Chondrocyte (in vitro differentiated cells): Measurements from ENCODE around the gene NEDD1. TPM values are rescaled to one million over a fixed set of nuclear protein-coding genes. Genes with fewer than 3 reads are reported as not detected.

ENCODE experiments used
- DNase-seq: peaks from one replicate; pipeline ENCODE4 v3.0.0; 2021; ENCODE audit warnings: mixed read lengths, low spot score
- H3K27ac Mint-ChIP-seq: one replicate; pipeline ENCODE4 v1.8.0; 2021; ENCODE audit warnings: mild to moderate bottlenecking, moderate library complexity, mixed read lengths; ENCODE audit not compliant: unreplicated experiment
- H3K27me3 Mint-ChIP-seq: 2 replicates; pipeline ENCODE4 v1.8.0; 2021; ENCODE audit warnings: low read depth, mixed read lengths
- H3K36me3 Mint-ChIP-seq: 2 replicates; pipeline ENCODE4 v1.8.0; 2021; ENCODE audit warnings: low read depth, mixed read lengths
- H3K4me1 Mint-ChIP-seq: 2 replicates; pipeline ENCODE4 v1.8.0; 2021; ENCODE audit warnings: low read depth, mild to moderate bottlenecking, mixed read lengths
- H3K4me3 Mint-ChIP-seq: one replicate; pipeline ENCODE4 v1.8.0; 2021; ENCODE audit warnings: mild to moderate bottlenecking, moderate library complexity, mixed read lengths; ENCODE audit not compliant: unreplicated experiment
- H3K9me3 Mint-ChIP-seq: 2 replicates; pipeline ENCODE4 v1.8.0; 2021; ENCODE audit warnings: low read depth, mixed read lengths
- total RNA-seq: library from RNA; stranded (reverse); gene quantifications from 3 replicates; pipeline ENCODE4 v1.2.1, GENCODE V29; 2021
- TF ChIP-seq, protein P1 (sequence below): fragments of 200-600 bp; sonication (generic); IDR thresholded peaks from 2 replicates; pipeline ENCODE4 v1.5.0; 2021; ENCODE audit warnings: antibody characterized with exemption, mild to moderate bottlenecking, moderate library complexity

Gene NEDD1
- total RNA-seq, 1 donor from 2014 or later = 19.9 TPM

DNA sequence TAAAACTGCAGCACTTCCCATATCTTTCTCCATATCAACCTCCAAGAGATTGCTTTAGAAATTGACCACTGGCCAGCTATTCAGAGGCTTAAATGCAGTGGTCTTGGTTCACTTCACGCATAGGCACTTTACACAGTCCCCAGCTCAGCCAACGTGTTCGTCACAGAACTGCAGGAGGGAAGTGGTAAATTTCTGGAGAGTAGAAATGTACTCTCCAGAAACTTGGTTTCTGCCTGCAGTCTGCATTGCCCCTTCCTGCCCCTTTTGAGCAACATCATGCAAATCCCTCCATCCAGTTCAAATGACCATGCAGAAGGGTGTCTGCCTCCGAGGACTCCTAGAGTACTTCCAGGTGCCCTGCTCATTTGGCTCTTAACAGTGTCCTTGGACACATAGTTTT, 42.7 kb upstream of the NEDD1 start:
- Mint-ChIP-seq H3K4me3 (no peak overlapping the region), H3K36me3 (no peaks in the 10 kb centered on the region), H3K9me3 (no peaks in the 10 kb centered on the region), H3K27ac (no peak overlapping the region), H3K27me3 (peaks cover 7% of the 10 kb centered on the region), H3K4me1 (peaks cover 4% of the 10 kb centered on the region)
- TF ChIP-seq, protein P1, sequence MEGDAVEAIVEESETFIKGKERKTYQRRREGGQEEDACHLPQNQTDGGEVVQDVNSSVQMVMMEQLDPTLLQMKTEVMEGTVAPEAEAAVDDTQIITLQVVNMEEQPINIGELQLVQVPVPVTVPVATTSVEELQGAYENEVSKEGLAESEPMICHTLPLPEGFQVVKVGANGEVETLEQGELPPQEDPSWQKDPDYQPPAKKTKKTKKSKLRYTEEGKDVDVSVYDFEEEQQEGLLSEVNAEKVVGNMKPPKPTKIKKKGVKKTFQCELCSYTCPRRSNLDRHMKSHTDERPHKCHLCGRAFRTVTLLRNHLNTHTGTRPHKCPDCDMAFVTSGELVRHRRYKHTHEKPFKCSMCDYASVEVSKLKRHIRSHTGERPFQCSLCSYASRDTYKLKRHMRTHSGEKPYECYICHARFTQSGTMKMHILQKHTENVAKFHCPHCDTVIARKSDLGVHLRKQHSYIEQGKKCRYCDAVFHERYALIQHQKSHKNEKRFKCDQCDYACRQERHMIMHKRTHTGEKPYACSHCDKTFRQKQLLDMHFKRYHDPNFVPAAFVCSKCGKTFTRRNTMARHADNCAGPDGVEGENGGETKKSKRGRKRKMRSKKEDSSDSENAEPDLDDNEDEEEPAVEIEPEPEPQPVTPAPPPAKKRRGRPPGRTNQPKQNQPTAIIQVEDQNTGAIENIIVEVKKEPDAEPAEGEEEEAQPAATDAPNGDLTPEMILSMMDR = no peak
- no peak for DNase-seq

DNA sequence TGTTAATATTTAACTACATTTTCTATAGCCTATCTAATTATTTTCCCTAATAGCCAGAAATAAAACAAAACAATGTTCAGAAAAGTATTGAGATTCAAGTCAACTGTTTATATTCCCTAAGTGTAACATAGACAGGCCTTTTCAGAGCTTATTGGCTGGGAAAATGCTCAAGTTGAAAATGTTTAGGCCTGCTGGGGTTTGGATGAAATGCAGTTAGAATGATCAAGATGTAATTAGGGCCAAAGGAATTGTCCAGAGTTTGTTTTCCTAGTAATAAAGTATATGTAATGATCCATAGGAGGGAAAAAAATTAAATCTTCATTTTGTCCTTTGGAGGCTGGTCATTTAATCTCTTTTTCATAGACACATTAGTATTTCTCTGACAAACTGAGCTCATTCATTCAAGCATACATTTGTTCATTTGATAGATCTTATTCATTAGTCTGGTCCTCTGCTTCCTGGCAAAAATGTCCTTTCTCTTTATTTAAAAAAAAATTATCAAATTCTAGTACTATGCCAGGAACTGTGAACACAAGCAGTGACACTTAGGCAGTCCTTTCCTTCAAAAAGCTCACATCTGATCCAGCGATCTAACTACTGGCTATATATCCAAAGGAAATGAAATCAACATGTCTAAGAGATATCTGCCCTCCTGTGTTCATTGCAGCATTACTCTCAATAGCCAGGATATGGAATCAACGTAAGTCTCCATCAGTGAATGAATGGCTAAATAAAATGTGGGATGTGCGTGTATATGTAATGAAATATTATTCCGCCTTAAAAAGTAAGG, 40.1 kb upstream of the NEDD1 start:
- TF ChIP-seq, protein P1 = no peak
- DNase-seq = no peak
- H3K4me3 Mint-ChIP-seq = no peak overlapping the region
- peaks cover 7% of the 10 kb centered on the region for H3K27me3 Mint-ChIP-seq
- no peak overlapping the region for H3K27ac Mint-ChIP-seq
- peaks cover 4% of the 10 kb centered on the region for H3K9me3 Mint-ChIP-seq
- H3K36me3 Mint-ChIP-seq = peaks cover 2% of the 10 kb centered on the region
- H3K4me1 Mint-ChIP-seq = peaks cover 4% of the 10 kb centered on the region

DNA sequence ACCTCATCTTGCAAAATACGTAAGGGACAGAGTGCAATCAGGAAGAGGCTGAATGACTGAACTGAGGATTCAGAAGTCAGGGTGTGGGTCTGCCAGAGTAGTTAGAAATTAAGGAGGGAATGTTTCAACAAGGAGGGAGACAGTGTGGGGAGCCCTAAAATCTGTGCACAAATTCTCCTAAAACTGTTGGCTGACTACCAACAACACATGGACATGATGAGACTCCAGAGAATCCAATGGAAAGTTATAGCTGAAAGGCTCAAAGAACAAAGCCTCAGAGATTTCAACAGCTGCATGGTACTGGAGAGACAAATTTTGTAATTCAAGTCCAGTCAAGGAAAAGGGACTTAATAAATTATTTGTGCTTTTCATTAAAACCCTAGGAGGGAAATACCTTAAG, 36.1 kb upstream of the NEDD1 start:
- TF ChIP-seq, protein P1 = no peak
- peaks cover 2% of the 10 kb centered on the region for H3K36me3 Mint-ChIP-seq

DNA sequence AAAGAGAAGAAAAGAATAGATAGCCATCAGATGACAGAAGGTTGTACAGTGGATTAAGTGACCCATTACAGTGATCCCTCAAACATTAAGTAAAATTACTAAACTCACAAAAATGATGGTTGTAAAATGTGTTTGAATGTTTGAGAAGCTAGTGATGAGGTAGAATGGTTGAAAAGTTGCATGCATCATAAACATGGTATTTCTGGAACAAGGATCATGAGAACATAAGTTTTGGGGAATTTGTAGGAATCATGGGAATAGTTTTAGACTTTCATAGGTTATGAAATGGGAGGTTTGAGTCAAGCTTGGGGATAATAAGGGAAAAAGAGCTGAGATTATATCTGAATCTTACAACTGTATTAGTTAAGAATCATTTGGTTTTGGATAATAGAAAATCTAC, 34.1 kb upstream of the NEDD1 start:
- Mint-ChIP-seq H3K27ac (no peak overlapping the region), H3K4me3 (no peak overlapping the region), H3K9me3 (peaks cover 12% of the 10 kb centered on the region), H3K36me3 (peaks cover 2% of the 10 kb centered on the region), H3K27me3 (peaks cover 15% of the 10 kb centered on the region), H3K4me1 (no peaks in the 10 kb centered on the region)
- TF ChIP-seq, protein P1 = no peak
- no peak for DNase-seq

More for the DNA sequence above, 36.1 kb upstream of the NEDD1 start:
- H3K9me3 Mint-ChIP-seq = peaks cover 12% of the 10 kb centered on the region
- no peak overlapping the region for H3K27ac Mint-ChIP-seq
- DNase-seq = no peak
- H3K4me1 Mint-ChIP-seq = no peaks in the 10 kb centered on the region
- no peak overlapping the region for H3K4me3 Mint-ChIP-seq
- H3K27me3 Mint-ChIP-seq = peaks cover 12% of the 10 kb centered on the region

DNA sequence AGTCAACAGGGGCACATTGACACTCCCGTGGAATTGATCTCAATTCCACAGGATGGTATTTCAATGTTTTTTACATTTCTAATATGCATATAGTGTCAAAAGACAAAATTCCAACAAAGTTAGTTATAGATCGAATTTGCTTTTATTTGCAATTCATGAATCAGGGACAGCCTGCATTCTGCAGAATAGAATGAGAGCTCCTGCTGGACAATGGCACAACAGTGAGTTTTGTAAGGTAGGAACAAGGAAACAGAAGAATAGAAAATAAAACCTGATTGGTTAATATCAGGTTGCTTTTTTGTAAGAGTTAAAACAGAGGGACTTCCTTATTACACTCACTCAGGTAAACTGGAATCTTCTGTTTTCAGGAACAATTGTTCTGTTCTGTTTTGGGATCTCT, 32.8 kb upstream of the NEDD1 start:
- no peak overlapping the region for H3K4me3 Mint-ChIP-seq
- H3K36me3 Mint-ChIP-seq = peaks cover 2% of the 10 kb centered on the region
- TF ChIP-seq, protein P1 = no peak
- no peak for DNase-seq
- peaks cover 15% of the 10 kb centered on the region for H3K27me3 Mint-ChIP-seq
- H3K4me1 Mint-ChIP-seq = peaks cover 9% of the 10 kb centered on the region
- peaks cover 12% of the 10 kb centered on the region for H3K9me3 Mint-ChIP-seq
- no peak overlapping the region for H3K27ac Mint-ChIP-seq
